Breast epithelium (tissue), 3 donors: ENCODE results near the gene PCYT1B.

ENCODE experiments used
- POLR2A ChIP-seq: fragments of 450-650 bp; IDR thresholded peaks from one replicate; pipeline ENCODE4 v1.6.1; 2016; ENCODE audit warnings: antibody characterized with exemption, mild to moderate bottlenecking, moderate library complexity
- POLR2AphosphoS5 ChIP-seq, 3 donors: sonication (generic); formaldehyde crosslinking; IDR thresholded peaks; one replicate each; pipeline ENCODE4 v1.6.1; 2017; ENCODE audit warnings: antibody characterized with exemption in 3 of 3
- TF ChIP-seq, protein P1 (sequence below), 3 donors: fragments of 450-650 bp; IDR thresholded peaks; one replicate each; pipeline ENCODE4 v1.5.1; 2016 to 2017; ENCODE audit warnings: antibody characterized with exemption in 3 of 3, mild to moderate bottlenecking in 3 of 3, moderate library complexity in 3 of 3

DNA sequence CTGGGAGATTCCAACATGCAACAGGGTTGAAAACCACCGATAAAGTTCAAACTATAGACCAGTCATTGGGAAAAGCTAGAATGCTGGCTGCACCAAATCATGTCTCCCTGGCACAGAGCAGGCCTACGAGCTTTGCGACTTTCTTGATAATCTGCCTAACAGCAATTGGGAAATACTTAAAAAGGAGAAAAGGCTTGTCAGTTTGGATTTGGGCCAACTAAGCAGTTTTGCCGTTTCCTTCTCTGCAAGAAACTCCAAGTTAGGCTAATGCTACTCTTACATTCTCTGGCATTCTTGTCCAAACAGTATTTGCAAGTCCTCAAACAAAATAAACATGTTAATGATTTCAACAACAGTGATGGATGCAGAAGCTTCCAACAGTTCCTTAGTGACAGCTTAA lies 94.1 kb downstream of the PCYT1B start:
- TF ChIP-seq POLR2A (no peak), POLR2AphosphoS5 (IDR thresholded peaks at IDR 0.05) (no peak)
- TF ChIP-seq, protein P1, sequence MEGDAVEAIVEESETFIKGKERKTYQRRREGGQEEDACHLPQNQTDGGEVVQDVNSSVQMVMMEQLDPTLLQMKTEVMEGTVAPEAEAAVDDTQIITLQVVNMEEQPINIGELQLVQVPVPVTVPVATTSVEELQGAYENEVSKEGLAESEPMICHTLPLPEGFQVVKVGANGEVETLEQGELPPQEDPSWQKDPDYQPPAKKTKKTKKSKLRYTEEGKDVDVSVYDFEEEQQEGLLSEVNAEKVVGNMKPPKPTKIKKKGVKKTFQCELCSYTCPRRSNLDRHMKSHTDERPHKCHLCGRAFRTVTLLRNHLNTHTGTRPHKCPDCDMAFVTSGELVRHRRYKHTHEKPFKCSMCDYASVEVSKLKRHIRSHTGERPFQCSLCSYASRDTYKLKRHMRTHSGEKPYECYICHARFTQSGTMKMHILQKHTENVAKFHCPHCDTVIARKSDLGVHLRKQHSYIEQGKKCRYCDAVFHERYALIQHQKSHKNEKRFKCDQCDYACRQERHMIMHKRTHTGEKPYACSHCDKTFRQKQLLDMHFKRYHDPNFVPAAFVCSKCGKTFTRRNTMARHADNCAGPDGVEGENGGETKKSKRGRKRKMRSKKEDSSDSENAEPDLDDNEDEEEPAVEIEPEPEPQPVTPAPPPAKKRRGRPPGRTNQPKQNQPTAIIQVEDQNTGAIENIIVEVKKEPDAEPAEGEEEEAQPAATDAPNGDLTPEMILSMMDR (IDR thresholded peaks at IDR 0.05): no peak
